Breast epithelium (tissue), 4 donors: ENCODE results near the gene ADIG. TPM values are rescaled to one million over a fixed set of nuclear protein-coding genes. Genes with fewer than 3 reads are reported as not detected.

ENCODE experiments used
- DNase-seq, 2 donors: peaks; one replicate each; pipeline ENCODE4 v3.0.0-alpha.2; 2019; ENCODE audit warnings: low spot score in 2 of 2
- H3K27ac ChIP-seq, 2 donors: fragments of 200-600 bp; sonication (generic) in 1 of 2; one replicate each; pipeline ENCODE4 v1.5.1; 2016 to 2019; ENCODE audit warnings: mild to moderate bottlenecking in 1 of 2
- H3K27me3 ChIP-seq, 2 donors: fragments of 200-600 bp; sonication (generic) in 1 of 2; one replicate each; pipeline versions ENCODE4 v1.5.1 to v1.6.0; 2017 to 2019; ENCODE audit warnings: control low read depth in 1 of 2, mild to moderate bottlenecking in 1 of 2
- H3K36me3 ChIP-seq: fragments of 200-600 bp; one replicate; pipeline ENCODE4 v1.5.1; 2019
- H3K4me1 ChIP-seq, 2 donors: fragments of 200-600 bp; sonication (generic); one replicate each; pipeline ENCODE4 v1.5.1; 2016 to 2019; ENCODE audit warnings: control low read depth in 1 of 2
- H3K4me3 ChIP-seq, 3 donors: fragments of 200-600 bp; sonication (generic); 1 replicate in 2 of 3; 2 replicates in 1 of 3; pipeline ENCODE4 v1.5.1; 2016 to 2019; ENCODE audit warnings: mild to moderate bottlenecking in 3 of 3, moderate library complexity in 2 of 3
- H3K9me3 ChIP-seq, 2 donors: fragments of 200-600 bp; sonication (generic) in 1 of 2; one replicate each; pipeline ENCODE4 v1.5.1; 2016 to 2019; ENCODE audit warnings: control low read depth in 1 of 2
- POLR2A ChIP-seq: fragments of 450-650 bp; IDR thresholded peaks from one replicate; pipeline ENCODE4 v1.6.1; 2016; ENCODE audit warnings: antibody characterized with exemption, mild to moderate bottlenecking, moderate library complexity
- POLR2AphosphoS5 ChIP-seq, 3 donors: sonication (generic); formaldehyde crosslinking; IDR thresholded peaks; one replicate each; pipeline ENCODE4 v1.6.1; 2017; ENCODE audit warnings: antibody characterized with exemption in 3 of 3
- intact Hi-C: fragments of 100-400 bp; cut with DNase I; formaldehyde crosslinking; loops from one replicate; pipeline ENCODE4 v1.15.1; 2023; ENCODE audit warnings: low total_unique reads
- total RNA-seq, 3 donors: library from RNA; depleted of rRNA; stranded (reverse); fragments of >200 nt; gene quantifications; one replicate each; pipeline ENCODE4 v1.1.0, GENCODE V29; 2016
- TF ChIP-seq, protein P1 (sequence below), 3 donors: fragments of 450-650 bp; IDR thresholded peaks; one replicate each; pipeline ENCODE4 v1.5.1; 2016 to 2017; ENCODE audit warnings: antibody characterized with exemption in 3 of 3, mild to moderate bottlenecking in 3 of 3, moderate library complexity in 3 of 3

Gene ADIG
- total RNA-seq, 3 donors from 2014 or later, result not detected

DNA sequence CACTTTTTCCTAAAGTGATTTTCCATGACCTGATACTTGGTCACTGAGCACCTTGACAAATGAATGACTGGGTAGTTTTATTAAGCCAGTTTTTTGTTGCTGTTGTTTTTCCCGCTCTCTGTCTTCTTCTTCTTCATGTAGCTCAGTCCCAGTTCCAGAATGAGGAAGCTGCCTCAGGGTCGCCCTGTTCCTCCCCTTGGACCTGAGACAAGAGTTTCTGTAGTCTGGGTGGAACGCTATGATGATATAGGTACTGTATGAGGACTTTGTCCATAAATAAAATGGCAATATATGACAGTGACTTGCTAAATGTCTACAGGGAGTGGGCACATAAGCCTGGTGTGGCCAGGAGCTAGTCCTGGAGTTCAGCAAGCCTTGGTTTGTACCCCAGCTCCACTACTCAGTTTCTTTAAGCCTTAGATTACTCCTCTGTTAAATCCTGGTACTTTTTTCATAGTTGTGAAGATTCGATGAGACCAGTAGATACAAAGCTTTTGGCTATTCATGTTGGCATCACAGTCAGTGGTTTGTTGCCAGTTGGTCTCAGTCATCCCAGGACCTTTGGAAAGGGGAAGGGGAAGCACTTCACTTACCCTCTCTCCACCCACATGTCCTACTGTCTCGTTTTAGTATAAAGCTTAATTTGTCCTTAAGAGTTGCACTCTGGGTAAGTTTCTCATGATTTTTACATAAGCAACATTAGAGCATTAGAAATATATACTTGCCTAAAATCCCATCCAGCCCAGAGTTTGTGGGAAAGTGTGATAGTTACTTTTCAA lies 11.1 kb upstream of the ADIG start:
- H3K36me3 ChIP-seq, result peaks cover 10% of the 10 kb centered on the region
- H3K9me3 ChIP-seq, result no peaks in the 10 kb centered on the region
- no peak overlapping the region for H3K27ac ChIP-seq
- no peaks in the 10 kb centered on the region for H3K4me1 ChIP-seq
- TF ChIP-seq POLR2A, result no peak
- TF ChIP-seq POLR2AphosphoS5 (IDR thresholded peaks at IDR 0.05), result no peak
- TF ChIP-seq, protein P1, sequence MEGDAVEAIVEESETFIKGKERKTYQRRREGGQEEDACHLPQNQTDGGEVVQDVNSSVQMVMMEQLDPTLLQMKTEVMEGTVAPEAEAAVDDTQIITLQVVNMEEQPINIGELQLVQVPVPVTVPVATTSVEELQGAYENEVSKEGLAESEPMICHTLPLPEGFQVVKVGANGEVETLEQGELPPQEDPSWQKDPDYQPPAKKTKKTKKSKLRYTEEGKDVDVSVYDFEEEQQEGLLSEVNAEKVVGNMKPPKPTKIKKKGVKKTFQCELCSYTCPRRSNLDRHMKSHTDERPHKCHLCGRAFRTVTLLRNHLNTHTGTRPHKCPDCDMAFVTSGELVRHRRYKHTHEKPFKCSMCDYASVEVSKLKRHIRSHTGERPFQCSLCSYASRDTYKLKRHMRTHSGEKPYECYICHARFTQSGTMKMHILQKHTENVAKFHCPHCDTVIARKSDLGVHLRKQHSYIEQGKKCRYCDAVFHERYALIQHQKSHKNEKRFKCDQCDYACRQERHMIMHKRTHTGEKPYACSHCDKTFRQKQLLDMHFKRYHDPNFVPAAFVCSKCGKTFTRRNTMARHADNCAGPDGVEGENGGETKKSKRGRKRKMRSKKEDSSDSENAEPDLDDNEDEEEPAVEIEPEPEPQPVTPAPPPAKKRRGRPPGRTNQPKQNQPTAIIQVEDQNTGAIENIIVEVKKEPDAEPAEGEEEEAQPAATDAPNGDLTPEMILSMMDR (IDR thresholded peaks at IDR 0.05), result no peak
- no peaks in the 10 kb centered on the region for H3K27me3 ChIP-seq
- intact Hi-C loops, result no loop called here
- H3K4me3 ChIP-seq, result no peak overlapping the region
- no peak for DNase-seq

DNA sequence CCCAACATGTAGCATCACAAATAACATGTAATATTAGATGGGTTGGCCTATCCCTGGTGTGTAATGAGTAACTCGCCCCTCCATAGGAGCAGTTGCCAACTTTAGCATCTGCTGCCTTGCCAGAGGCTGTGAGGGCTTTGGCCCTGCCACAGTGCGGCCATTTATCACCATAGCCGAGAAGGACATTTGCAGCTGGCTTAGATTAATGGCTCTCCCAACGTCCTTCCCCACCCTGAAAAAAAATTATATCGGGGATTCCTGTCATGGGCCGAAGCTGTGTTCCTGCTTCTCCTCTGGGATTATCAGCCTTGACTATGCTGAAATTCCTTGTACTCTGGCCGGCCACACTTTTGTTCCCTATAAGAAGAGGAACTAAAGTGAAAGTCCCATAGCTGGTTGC lies 7.6 kb upstream of the ADIG start:
- Histone ChIP-seq H3K9me3 (no peaks in the 10 kb centered on the region), H3K4me3 (no peak overlapping the region), H3K27me3 (no peaks in the 10 kb centered on the region), H3K36me3 (peaks cover 18% of the 10 kb centered on the region), H3K4me1 (no peaks in the 10 kb centered on the region), H3K27ac (no peak overlapping the region)
- no peak for DNase-seq
- intact Hi-C loops, result no loop called here
- no peak for TF ChIP-seq POLR2AphosphoS5 (IDR thresholded peaks at IDR 0.05)

DNA sequence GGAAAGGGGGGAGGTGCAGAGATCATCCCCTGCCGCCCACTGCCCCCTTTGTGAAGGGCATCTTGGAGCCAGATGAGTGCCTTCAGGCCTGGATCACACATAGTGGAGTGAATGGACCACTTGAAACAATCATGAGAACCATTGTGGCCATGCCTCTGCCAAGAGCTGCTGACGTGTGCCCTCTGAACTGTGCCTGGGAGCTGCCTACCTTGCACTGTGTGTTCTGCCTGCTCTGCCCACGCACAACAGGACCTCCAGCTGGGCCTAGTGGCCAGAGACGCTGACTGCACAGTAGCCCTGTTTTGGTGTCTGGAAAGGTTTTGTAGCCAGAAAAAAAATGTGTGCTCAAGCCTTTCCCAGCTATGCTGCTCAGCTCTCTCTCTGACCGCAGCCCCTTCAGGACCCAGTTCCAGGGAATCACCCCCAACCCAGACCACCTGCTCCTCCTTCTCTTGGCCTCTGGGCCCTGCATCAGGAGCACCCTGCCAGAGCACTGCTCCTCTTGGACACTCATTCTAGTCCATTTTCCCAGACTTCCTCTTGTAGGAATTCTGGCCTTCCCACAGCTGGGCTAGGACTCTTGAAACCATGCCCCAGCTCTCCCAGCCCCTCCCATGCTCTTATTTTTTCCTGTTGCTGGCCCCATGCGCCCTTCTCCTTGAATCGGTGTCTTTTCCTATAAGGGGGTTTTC lies 1.6 kb upstream of the ADIG start:
- Histone ChIP-seq H3K27ac (no peak overlapping the region), H3K4me1 (no peaks in the 10 kb centered on the region), H3K4me3 (no peak overlapping the region), H3K36me3 (peaks cover 14% of the 10 kb centered on the region), H3K9me3 (no peaks in the 10 kb centered on the region), H3K27me3 (no peaks in the 10 kb centered on the region)
- no peak for DNase-seq
- TF ChIP-seq, protein P1 (IDR thresholded peaks at IDR 0.05), result no peak
- no peak for TF ChIP-seq POLR2A
- intact Hi-C loops, result no loop called here

DNA sequence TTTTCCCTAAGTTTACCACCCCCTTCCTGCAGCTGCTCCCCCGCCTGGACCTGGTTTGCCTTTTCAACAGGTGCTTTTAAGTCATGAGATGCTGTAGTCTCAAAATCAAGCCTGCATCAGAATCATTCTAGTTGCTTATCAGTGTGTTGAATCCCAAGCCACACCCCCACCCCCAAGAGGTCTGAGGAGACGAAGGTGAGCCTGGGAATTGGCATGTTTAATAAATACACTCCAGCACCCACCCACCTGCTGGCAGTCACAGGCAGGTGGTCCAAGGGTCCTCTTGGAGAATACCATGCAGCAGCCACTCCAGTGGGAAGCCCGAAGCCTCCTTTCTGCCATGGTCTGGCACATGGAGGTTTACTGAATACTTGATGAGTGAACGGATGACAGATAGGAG lies 1.1 kb upstream of the ADIG start:
- DNase-seq, result no peak
- H3K36me3 ChIP-seq, result peaks cover 9% of the 10 kb centered on the region
- no peaks in the 10 kb centered on the region for H3K4me1 ChIP-seq
- H3K27ac ChIP-seq, result no peak overlapping the region
- no peaks in the 10 kb centered on the region for H3K27me3 ChIP-seq
- no peak overlapping the region for H3K4me3 ChIP-seq
- no peaks in the 10 kb centered on the region for H3K9me3 ChIP-seq
- intact Hi-C loops, result no loop called here
- TF ChIP-seq, protein P1 (IDR thresholded peaks at IDR 0.05), result no peak
- TF ChIP-seq POLR2A, result no peak

DNA sequence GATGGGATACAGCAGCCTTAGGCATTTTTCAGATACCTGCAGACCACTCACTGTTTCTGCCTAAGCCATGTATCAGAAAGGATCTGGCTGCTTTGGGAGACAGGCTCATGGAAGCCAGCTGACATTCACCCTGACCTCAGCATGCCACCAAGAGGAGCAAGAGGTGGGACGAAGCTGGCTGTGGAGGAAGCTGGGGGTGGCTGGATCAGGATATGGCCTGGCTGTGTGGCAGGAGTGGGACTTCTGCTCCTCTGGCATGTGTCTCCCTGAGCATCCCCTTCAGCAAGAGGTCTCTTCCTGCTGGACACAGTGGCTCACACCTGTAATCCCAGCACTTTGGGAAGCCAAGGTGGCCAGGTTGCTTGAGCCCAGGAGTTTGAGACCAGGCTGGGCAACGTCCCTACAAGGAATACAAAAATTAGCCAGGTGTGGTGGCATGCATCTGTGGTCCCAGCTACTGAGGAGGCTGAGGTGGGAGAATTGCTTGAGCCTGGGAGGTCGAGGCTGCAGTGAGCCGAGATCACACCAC lies 897 bp downstream of the ADIG start:
- intact Hi-C loops, result no loop called here
- TF ChIP-seq POLR2A, result no peak
- TF ChIP-seq, protein P1 (IDR thresholded peaks at IDR 0.05), result no peak
- no peak for TF ChIP-seq POLR2AphosphoS5 (IDR thresholded peaks at IDR 0.05)
- no peaks in the 10 kb centered on the region for H3K36me3 ChIP-seq
- no peaks in the 10 kb centered on the region for H3K4me1 ChIP-seq
- H3K4me3 ChIP-seq, result no peak overlapping the region
- no peaks in the 10 kb centered on the region for H3K9me3 ChIP-seq
- no peak for DNase-seq
- no peak overlapping the region for H3K27ac ChIP-seq
- no peaks in the 10 kb centered on the region for H3K27me3 ChIP-seq
